LNCAP (cell line): ENCODE measurements around the gene WDR43.

Experiments
- TF ChIP-seq, protein P1 (sequence below): fragments of 450-650 bp; IDR thresholded peaks from 2 replicates; pipeline ENCODE4 v1.5.1; 2017; ENCODE audit warnings: mild to moderate bottlenecking

WDR43 gene

DNA sequence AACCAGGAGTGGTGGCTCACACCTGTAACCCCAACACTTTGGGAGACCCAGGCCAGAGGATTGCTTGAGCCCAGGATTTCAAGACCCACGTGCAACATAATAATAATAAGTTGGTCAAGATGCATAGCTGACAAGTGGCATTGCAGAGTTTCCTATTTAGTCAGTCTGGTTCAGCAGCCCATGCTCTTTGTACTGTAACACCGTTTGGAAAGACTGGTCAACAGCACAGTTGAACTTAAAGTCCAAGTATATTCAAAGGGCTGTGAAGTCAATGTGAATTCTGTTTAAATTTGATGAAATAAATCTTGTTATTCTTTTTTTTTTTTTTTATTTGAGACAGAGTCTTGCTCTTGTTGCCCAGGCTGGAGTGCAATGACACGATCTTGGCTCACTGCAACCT is 22.8 kb upstream of the WDR43 start:
- TF ChIP-seq, protein P1, sequence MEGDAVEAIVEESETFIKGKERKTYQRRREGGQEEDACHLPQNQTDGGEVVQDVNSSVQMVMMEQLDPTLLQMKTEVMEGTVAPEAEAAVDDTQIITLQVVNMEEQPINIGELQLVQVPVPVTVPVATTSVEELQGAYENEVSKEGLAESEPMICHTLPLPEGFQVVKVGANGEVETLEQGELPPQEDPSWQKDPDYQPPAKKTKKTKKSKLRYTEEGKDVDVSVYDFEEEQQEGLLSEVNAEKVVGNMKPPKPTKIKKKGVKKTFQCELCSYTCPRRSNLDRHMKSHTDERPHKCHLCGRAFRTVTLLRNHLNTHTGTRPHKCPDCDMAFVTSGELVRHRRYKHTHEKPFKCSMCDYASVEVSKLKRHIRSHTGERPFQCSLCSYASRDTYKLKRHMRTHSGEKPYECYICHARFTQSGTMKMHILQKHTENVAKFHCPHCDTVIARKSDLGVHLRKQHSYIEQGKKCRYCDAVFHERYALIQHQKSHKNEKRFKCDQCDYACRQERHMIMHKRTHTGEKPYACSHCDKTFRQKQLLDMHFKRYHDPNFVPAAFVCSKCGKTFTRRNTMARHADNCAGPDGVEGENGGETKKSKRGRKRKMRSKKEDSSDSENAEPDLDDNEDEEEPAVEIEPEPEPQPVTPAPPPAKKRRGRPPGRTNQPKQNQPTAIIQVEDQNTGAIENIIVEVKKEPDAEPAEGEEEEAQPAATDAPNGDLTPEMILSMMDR = no peak

DNA sequence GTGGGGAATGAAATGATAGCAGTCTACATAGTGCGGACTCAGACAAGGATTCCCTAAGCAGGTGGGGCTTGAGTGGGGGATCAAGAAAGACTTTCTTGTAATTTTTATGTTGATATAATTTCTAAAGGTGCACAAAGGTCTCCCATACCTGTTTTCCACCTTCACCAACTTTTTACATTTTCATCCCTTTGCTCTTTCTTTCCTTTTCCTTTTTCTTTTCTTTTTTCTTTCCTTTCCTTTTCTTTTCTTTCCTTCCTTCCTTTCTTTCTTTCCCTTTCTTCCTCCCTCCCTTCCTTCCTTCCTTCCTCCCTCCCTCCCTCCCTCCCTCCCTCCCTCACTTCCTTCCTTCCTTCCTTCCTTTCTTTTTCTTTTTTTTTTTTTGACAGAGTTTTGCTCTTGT is 14.3 kb upstream of the WDR43 start:
- TF ChIP-seq, protein P1 = no peak

DNA sequence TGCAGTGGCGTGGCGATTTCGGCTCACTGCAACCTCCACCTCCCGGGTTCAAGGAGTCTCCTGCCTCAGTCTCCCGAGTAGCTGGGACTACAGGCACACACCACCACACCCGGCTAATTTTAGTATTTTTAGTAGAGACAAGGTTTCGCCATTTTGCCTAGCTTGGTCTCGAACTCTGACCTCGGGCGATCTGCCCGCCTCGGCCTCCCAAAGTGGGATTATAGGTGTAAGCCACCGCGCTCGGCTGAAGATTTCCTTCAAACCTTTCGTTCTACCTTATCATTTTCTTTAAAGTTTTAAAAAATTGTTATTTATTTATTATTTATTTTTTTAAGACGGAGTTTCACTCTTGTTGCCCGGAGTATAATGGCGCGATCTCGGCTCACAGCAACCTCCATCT is 979 bp upstream of the WDR43 start:
- TF ChIP-seq, protein P1 = no peak

DNA sequence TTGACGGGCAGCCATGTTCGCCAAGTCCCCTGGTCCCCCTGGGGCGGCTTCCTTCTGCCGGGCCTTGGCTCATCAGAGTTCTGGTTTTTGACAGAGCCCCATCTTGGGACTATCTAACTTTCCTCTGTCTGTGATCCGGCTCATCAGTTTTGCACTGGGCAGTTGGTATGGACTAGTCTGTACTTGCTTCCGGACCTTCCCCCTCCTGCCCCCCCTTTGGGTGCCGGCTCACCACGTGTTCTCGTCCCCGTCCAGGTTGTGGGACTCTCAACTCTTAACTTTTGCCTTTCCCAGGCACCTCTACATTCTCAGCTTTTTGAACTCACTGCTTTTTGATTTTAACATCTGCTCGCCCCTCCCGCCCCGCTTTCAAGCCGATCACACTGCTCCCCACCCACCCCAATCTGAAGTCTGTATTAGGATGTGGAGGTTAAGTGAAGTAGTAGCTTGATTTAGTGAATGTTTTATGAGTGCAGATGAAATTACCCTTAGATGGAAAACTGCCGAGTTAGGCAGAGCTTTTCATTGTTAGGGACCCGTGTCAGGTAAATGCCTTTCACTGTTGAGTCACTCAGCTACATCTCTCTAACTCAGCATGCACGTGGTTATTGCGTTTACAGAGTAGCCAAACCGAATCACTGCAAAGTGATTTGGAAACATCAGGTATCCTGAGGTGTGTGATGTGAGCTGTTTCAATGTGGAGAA is 874 bp downstream of the WDR43 start:
- TF ChIP-seq, protein P1 = no peak

DNA sequence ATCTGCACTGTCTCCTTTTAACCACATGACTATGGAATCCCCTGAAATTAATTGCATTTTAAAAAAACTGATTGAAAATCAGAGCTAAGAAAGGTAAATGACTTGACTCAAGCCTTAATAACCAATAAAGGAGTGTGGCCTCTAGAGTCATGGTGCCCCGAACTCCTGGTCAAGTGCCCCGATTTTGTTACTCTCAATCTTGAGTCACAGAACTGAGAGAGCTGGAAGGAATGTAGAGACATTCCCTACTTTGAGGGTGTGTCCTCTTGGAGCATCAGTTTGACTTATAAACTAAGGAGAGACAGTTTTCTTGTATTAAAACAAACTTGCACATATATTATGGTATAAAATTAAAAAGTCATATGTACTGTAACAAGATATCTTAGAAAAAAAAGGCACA is 2.4 kb downstream of the WDR43 start:
- TF ChIP-seq, protein P1 = no peak

DNA sequence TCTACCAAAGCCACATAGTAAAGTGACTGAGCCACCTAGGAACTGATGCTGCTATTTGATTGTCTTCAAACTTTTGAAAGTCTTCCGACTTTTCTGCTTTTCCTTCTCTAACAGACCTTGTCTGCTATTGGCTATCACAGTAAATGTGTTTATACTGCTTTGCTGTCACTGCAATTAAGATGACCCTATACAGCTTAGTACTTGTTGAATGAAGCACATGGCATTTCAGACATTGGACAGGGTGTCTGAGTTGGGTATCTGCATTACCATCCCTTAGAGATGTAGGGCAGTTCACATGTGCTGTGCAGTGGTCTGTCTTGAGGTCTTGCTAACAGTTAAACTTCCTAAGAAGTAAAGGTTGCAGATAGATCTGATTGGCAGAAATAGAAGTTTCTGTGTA is 3.6 kb downstream of the WDR43 start:
- TF ChIP-seq, protein P1 = no peak

DNA sequence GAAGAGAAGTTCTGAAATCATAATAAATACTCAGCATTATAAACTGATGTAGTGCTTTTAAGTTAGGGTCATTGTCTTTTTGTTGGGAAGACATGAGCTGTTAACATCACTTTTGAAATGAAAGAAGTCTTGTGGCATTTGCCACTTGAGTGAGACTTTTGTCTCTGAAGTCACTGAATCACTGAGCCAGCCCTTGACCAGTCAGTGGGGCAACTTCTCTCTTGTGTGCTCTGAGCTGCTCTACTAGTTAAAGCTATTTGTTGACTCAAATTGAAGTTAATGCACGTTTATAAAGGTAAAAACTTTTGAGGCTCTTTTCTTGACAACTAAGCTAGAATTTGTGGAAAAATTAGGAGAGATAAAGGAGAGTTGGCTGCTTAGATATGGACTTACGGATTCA is 6.7 kb downstream of the WDR43 start:
- TF ChIP-seq, protein P1 = no peak

DNA sequence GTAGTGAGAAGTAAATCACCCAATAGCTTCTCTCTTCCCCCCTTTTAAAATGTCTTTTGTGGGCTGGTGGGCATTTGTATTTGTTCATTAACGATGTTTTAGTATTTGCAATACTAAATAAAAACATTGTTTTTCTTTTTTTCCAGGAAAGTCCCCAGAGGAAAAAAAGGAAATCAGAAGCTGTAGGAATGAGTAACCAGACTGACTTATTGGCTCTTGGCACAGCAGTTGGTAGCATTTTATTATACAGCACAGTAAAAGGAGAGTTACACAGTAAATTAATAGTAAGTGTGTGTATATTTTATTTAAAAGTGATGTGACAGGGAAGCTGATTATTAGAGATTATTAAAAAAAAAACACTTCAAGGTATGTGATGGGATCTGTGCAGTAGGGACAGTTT is 7.4 kb downstream of the WDR43 start:
- TF ChIP-seq, protein P1 = no peak
